Fibroblast of skin of back (primary cell): Measurements from ENCODE around the gene NELFCD.
A peak's percentile ranks its signal among the peaks of the same experiment; 100 is the strongest.
"Not testable (repeated sequence)": the region's sequence is repeated elsewhere in the genome, so short reads cannot be mapped to it uniquely, and the experiment has no call there.

Source experiments
- DNase-seq: peaks from one replicate; pipeline ENCODE4 v3.0.0-alpha.2; 2013

Gene NELFCD

GRCh38 chr20:59026904-59027740 lies 46.1 kb downstream of the NELFCD start:
- DNase-seq: no peak

- peak; percentile 73 for DNase-seq
These were observed 46.8 kb downstream of the NELFCD start for GRCh38 chr20:59027741-59028320.

DNA sequence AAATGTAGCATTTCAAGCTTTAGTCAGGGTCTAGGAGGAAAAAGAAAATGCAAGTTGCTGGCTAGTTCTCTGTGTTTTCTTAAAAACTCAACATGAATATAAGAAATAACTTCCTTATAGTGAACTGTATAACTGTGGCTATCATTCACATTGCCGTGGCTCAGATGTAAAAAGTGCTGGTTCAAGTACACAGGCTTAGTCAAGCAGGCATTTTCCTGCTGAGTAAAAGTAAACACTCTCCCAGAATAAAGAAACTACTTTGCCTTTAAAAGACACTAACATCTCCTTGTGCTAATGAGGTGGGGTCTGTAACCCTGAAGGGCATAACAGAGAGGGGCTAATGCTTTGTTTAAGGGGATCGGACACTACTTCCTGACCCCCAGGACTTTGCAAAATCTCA lies 47.8 kb downstream of the NELFCD start:
- DNase-seq: no peak

- no peak for DNase-seq
These were observed 50.0 kb downstream of the NELFCD start for GRCh38 chr20:59030911-59031563.

GRCh38 chr20:59031564-59032022 lies 50.5 kb downstream of the NELFCD start:
- no peak for DNase-seq

GRCh38 chr20:59032023-59032712 lies 51.1 kb downstream of the NELFCD start, which contains the start of gene ATP5F1E:
ATP5F1E (minus strand) TSS chr20:59032335; CDS start chr20:59032251, 84 bp downstream.
- peak; percentile 95 for DNase-seq

DNA sequence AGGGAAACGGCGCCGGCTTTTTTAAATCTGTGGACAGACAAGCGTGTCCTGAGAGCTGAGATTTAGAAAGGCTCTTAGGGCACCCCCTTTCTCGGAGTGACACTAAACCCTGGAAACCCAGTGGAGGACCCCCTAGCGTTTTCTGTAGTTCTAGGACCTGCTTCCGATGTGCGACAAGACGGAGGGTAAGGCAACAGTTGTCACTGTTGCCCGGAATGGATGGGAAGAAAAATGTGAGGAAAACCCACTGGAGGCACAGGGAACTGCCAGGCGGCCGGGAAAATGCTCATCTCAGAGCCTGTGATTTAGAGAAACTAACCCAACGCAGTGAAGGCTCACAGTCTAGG lies 51.6 kb downstream of the NELFCD start:
- DNase-seq: peak; percentile 61

DNA sequence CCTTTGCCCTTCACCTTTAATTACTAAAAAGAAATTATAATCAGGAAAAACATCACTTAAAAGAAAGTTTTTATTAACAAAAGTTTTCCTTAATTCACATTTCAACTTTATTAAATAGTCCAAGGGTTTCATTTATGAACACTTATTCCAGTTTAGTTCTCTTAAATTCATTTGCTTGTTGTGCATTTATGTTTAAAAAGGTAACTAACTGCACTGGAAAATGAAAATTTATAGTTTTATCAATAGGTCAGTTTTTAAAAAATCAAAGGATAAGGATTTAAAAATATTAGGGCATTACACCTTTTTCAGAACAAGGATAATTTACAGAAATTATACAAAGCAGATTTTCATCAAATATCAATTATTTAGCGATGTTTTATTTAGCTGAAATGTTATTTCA lies 52.0 kb downstream of the NELFCD start:
- DNase-seq: no peak

- no peak for DNase-seq
These were observed 52.6 kb downstream of the NELFCD start for GRCh38 chr20:59033616-59034165.

DNA sequence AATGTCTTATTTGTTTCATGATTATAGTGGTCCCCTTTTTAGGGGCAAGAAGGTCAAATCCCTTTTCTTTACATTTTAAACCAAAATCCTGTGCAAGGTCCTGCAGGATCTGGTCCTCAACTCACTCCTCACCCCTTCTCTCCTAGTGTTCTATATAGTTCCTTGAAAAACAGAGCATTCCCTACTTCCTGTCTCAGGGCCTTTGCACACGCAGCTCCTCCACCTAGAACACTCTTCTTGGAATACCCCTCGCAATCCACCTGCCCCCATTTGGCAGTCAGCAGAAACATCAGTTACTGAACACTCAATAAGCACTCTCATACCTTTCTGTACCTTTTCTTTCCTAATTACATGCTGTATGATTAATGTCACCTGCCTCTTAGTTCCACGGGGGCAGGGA lies 54.3 kb downstream of the NELFCD start:
- no peak for DNase-seq

- DNase-seq: no peak
These were observed 56.3 kb downstream of the NELFCD start for GRCh38 chr20:59037386-59037785.

DNA sequence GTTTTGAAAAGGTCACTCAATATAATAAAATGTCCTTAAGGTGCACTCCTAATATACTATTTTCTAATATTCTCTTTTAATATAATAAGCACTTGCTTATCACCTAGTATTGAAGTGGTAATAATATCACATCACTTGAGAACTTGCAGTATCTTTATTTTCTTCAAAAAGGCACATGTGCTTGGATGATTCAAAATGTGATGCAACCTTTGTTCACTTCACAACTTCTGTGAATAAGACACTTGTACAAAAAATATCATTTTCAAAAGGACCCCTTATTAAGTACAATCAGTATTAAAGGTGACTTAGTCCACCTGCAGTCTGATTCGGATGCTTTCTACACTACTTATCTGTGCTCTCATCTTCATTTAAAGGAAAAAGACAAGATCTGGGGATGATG lies 58.2 kb downstream of the NELFCD start:
- no peak for DNase-seq

DNA sequence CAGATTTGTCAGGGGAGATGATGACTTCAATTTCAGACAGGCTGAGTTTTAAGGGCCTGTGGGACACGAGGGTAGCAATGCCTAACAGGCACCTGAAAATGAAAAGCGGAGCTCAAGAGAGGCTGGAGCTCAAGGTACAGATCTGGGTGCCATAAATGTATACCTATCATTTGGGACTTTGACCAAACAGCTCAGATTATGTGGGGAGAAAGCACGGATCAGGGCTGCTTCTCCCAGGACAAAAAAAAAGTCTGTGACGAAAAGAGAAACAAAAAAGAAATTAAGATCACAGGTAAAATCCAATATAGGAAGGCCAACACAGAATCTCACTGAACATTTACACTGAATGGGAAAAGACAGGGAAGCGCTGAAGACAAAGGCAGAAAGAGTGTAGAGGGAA lies 59.6 kb downstream of the NELFCD start:
- DNase-seq: no peak

GRCh38 chr20:59041487-59041886 lies 60.4 kb downstream of the NELFCD start:
- DNase-seq: not testable (repeated sequence)

DNA sequence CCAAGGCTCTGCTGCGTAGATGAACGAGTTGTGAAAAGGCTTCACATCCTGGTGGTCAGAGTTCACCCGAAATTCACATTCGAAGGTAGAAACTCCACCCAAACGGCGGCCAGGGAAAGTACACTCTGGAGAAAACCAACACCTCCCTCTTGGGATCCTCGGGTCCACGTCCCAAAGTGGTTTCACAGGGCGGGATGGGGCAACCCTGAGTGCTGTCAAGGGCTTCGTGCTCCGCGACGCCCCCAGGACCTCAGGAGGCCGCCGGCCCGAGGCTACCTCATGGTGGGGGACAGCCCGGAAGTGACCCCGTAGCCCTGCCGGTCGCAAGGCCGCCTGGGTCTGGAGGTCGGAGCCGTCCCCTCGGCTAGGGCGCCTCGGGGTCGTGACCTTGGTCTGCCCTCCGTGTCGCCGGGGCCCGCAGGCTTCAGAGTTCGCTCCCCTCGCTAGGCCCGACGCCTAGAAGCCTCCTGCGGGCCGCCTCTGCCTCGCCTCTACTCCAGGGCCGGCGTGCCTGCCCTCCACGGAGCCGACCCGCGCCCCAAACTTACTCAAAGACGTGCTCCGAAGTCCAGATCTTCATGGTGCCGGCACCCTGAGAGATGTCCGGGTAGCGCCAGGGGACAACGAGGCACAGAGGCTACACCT lies 61.2 kb downstream of the NELFCD start, which contains the start of gene PRELID3B:
Gene PRELID3B (minus strand): TSS at position 636 of the 645 bp plus-strand sequence. CDS start 56 bp downstream, at position 580.
- peak; percentile 37 for DNase-seq

GRCh38 chr20:59042796-59043631 lies 62.0 kb downstream of the NELFCD start:
- DNase-seq: peak; percentile 91

DNA sequence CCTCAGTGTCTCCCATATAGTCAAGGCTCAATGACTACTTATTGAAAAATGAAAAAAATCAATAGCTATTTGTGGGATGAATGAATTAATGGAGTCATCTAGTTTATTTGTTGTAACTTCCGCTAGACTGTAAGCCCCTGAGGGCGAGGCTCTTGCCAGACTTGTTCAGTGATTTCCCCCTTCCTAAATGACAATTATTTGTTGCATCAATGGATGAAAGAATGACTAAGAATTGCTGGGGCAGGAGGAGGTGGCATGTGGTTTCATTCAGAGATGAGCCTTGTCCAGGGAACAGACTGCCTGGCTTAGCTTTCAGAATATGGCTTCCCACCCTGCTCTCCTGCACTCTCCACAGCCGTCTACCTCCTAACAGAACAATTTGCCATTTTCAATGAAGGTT lies 62.6 kb downstream of the NELFCD start:
- DNase-seq: no peak

- DNase-seq: no peak
These were observed 63.2 kb downstream of the NELFCD start for GRCh38 chr20:59044295-59044694.
